NCI-H345 (cell line): ENCODE measurements around the gene YBEY.

Source experiments
- DNase-seq: peaks from one replicate; lab custom pipeline; 2025; lab: John Stamatoyannopoulos, UW

YBEY gene

DNA sequence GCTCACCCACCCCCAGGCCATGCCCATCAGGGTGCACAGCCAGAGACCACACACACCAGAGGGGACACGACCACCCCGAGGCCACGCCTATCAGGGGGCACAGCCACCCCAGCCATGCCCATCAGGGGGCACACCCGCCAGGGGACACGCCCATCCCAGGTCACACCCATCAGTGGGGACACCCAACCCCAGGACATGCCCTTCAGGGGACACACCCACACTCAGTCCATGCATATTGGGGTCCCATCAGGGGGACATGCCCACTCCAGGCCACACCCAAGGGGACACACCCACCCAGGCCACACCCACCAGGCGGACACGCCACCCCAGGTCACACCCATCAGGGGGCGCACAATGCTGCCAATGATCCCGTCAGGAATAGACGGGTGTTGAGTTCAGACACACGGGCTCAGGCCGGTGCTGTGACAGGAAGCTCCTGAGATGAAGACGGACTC is 21.4 kb upstream of the YBEY start:
- no peak for DNase-seq

DNA sequence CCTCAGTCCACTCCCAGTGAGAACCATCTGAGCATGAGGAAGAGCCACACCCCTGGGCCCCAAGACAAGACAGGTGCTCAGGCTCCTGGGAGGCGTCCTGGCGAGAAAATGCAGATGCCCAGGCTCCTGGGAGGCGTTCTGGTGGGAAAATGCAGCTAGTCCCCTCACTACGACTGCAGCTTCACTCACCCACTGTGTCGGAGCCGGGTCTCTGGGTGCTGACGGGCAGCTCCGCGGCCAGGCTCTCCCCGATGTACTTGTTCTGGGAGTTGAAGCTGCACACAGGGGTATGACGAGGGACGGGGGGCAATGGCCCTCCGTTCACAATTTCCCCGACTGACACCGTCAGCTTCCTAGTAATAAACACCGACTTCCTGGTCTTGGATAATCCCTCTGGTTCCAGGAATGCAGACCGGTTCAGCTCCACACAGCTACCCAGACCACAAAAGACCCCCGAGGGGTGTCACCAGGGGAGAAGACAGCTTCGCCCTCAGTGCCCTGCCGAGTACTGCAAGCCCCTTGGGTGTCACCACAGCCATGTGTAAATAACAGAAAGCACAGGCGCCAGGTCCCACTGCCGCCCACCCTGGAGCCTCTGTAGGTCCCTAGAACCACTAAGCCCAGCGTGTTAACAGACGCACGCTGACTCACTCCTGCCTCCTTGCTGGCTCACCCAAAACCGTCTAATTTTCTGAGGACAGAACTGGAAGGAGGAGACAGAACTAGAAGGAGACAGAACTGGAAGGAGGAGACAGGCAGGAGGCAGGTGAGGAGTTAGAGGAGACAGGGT is 20.2 kb upstream of the YBEY start:
- no peak for DNase-seq

DNA sequence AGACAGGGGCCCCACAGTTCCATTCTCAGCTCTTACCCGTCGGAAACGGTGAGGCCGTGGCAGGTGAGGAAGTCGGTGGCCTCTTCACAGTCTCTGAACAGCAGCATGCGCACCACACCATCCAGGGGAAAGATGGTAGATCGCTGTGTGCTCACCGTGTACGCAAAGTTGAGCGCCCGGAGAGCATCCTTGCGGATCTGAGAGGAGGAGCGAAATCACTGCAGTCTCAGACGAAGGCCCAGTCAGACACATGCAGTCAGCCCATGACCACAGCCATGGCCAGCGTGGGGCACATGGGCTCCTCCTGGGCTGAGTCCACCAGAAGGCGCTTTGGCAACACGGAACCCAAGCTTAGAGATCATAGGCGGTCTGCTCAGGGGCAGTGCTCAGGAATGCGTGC is 19.2 kb upstream of the YBEY start:
- no peak for DNase-seq

DNA sequence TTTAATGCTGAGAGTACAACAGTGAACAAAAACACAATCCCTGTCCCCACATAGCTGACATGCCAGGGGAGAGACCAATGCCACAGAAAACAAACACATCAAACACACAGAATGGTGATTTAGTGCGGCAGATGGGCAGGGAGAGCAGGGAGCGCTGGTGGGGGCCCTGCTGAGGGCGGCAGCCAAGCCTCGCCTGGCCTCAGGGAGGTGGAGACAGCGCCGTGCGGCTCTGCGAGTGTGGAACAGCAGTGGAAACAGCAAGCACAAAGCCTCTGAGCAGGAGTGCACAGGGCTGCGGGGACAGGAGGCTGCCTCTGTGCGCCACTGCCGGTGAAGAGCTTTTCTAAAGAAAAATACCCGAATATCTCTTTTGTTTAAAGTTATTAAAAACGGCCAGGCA is 17.8 kb upstream of the YBEY start:
- no peak for DNase-seq

DNA sequence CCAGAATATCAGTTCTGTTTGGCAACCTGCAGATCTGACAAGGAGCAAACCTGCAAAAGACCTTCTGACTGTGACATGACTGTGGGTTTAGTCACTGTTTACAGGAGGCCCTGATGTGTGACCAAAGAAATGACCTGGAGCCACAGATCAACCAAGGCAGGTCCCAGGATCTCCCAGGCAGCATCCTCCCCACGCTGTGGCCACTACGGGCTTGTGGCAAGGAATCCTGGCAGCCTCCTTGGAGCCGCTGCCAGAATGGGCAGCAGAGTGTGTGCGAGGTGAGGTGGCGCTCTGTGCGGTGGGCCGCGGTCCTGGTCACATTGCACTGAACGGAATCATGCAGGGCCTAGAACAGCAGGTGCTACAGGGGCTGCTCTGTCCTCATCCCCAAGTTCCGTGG is 16.7 kb upstream of the YBEY start:
- no peak for DNase-seq

DNA sequence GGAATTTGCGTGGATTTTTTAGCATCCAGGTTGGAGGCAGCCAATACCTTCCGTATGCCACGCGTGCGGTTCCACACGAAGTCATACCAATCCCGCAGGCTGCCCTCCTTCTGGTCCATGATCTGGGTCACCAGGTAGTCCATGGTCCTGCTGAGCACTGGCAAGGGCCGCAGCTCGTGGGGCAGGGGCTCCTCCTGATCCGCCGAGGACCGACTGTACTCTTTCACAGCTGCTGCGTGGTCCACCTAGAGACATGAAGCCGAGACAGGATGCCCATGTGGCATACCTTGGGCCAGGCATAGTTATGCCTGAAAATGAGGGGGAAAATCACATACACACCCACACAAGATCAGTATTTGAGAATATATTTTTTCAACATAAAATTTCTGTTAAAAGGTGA is 12.8 kb upstream of the YBEY start:
- no peak for DNase-seq

DNA sequence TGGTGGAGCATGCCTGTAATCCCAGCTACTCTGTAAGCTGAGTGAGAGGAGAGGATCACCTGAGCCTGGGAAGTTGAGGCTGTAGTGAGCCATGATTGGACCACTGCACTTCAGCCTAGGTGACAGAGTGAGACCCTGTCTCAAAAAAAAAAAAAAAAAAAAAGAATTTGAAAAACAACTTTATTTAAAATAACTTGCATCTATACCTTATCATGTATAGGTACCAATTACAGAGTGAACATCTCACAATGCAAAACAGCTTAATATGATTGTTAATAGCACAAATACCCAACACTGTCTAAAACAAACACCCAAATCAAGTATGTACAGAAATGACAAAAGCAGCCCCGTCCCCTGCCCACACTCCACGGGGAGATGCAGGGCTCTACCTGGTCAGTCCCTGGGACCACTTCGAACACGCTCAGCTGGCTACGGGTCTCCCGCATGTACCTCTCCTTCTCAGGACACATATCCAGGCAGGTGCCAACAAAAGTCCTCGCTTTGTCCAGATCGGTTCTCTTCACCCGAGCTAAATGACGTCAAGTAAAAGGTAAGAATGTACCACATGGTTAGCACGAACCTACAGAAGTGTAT is 11.2 kb upstream of the YBEY start:
- no peak for DNase-seq

DNA sequence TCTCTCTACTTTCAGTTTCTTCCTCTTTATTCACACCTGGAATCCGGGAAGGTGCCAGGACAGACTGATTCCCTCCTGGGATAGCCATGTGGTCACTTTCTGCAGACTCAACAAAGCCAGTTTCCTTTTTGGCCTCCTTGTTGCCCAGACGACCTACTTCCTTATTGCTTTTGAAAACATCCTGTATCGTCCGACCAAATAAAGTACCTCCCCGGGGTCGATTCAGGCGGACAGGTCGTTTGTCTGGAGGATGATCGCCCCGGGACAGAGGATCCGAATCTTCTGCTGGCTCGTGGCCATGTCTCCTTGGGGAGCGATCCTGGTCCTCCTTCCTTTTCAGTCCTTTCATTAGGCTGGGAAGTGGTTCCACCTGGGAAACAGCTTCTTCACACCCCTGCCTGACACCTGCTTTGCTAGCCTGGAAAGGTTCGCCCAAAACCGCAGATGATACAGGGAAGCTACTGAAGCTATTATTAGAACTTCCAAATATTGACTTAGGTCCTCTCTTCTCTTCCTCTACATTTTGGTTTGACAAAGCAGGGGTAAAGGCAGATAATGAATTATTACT is 2.0 kb upstream of the YBEY start:
- peak; percentile 25 for DNase-seq

DNA sequence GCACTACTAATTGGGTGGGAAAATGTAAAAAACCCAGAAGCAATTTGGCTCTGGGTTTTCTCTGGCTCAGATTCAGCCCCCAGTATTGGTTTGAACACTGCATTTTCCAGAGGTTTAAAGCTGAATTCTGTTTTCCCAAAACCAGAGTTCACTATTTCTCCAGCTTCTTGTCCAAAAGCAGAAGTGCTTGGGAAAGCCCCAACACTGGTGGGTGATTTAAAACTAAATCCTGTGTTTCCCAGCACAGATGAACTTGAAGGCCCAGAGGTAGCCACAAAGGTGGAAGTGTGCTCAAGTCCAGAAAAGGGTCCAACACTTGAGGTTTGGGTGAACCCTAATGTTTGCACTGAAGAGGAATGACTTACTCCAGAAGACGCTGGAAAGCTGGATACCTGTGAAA is 1.4 kb upstream of the YBEY start:
- DNase-seq, result no peak

DNA sequence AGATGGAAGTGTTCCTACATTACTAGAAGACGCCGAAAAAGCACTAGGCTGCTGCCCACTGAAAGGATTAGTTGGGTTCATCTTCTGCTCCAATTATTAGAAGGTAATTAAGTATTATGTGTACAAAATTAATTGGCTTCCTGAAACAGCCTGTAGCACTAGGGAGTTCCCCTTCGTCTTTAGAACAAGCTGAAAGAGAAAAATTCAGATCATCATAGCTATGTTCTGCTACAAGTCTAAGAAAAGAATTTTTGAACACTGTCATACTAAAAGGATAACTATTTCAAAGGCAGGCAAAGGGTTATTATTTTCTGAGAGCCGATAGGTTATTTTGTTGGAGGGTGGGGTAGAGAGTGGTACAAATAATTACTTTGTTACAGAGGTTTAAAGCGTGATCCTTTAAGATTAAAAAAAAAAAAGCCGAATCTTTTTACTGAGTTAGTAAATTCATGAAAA is 908 bp upstream of the YBEY start, which contains the start of gene MCM3AP:
MCM3AP (minus strand) TSS at position 406 of the 456 bp plus-strand sequence; CDS start at position 81, 325 bp downstream.
- no peak for DNase-seq

DNA sequence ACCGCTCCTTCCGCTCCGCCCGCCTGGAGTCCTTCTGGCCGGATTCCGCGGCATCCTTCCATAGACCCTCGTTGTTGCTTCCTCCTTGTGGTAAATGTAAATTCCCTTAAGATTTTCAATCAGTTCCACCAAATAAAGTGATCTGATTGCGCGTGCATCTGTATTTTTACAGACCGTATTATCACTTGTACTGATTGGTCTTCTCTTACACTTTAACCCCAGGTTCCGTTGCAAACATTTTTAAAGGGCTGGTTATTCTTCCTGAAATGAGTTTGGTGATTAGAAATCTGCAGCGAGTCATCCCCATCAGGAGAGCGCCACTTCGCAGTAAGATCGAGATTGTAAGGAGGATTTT is 483 bp downstream of the YBEY start:
- no peak for DNase-seq

DNA sequence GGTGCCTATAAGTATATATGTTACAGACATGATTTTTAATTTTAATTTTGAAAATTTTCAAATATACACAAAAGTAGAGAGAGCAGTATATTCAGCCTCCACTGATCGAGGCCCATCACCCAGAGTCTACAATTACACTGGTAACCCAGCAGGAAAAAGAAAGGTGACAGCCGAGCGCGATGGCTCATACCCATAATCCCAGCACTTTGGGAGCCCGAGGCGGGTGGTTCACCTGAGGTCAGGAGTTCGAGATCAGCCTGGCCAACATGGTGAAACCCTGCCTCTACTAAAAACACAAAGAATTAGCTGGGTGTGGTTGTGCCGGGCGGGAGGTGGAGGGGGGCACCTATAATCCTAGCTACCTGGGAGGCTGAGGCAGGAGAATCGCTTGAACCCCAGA is 1.4 kb downstream of the YBEY start:
- no peak for DNase-seq

DNA sequence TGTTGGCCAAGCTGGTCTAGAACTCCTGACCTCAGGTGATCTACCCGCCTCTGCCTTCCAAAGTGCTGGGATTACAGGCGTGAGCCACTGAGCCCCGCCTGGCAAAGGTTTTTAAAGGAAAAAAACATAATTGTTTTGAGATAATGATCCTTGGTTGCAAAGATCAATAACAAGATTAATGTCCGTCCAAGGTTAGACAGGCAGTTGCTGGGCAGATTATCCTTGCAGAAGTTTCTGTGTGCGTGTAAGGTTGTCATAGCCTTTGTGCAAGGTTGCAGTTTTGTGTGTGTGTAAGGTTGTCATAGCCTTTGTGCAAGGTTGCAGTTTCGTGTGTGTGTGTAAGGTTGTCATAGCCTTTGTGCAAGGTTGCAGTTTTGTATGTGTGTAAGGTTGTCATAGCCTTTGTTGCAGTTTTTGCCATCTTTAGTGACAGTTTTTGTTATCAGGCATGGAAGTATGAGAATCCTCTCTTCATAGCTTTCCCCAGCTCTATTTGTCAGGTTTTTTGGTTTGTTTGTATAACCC is 3.6 kb downstream of the YBEY start:
- DNase-seq, result no peak

DNA sequence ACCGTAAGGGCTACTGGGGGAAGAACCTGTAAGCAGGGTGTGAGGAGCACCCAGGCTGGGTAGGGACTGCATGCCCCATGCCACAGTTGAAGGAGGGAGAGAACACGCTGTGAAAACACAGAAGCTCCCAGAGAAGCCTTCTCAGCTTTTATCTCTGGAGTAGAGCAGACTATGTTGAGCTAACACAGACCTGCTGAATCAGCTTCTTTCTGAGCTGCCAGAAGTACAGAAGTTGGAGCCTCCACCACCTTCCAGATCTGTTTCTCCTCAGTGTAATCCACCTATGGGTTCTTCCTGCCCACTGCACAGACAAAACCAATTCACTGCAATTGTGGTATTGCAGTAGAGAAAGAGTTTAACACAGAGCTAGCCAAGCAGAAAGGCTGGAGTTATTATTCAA is 5.4 kb downstream of the YBEY start:
- DNase-seq, result no peak

DNA sequence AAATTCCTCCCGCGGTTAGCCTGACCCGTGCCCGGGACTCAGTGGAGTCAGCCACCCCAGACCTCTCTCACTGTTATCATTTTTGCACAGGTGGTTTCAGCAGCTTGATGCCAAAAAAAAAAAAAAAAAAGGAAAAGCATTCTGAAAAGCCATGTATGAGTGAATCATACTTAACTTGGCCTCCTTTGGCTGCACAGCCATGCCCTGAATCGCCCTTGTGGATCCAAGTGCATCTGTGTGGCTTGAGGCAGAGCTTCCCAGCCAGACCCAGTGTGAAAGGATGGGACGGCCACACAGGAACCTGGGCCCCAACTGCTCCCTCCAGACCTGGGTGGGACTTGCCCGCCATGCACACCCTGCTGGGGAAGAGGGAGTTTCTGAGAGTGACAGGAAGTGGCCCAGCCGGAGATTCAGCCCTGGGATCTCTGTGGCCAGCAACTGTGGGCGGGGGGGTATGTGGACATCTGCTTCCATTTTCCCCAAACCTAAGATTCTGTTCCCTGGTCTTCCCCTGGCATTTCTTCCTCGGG is 8.6 kb downstream of the YBEY start:
- no peak for DNase-seq

DNA sequence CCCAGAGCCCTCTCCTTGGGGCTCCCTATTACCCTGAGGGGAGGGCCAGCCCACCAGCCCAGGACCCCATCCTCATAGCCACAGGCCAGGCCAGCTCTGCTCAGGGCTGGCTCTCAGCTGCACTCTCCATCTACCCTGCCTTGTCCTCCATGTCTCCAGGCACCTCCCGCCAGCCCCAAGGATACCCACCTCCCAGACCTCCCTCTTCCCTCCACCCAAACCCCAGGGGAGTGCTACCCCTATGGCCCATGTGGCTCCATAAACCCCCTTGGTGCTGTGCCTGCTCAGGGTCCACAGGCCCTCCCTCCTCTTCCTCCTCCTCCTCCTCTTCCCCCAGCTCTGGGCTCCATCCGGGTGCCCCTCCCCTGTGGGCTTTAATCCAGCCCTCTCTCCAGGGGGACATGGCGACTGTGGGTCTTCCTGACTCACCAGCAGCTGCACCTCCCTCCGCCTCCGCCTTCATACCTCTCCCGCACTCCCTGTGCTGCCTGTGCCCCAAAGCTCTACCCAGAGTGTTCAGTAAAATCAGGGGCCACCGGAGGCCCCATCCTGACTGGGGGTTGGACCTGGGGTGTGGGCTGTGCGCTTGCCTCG is 9.1 kb downstream of the YBEY start:
- DNase-seq, result no peak

DNA sequence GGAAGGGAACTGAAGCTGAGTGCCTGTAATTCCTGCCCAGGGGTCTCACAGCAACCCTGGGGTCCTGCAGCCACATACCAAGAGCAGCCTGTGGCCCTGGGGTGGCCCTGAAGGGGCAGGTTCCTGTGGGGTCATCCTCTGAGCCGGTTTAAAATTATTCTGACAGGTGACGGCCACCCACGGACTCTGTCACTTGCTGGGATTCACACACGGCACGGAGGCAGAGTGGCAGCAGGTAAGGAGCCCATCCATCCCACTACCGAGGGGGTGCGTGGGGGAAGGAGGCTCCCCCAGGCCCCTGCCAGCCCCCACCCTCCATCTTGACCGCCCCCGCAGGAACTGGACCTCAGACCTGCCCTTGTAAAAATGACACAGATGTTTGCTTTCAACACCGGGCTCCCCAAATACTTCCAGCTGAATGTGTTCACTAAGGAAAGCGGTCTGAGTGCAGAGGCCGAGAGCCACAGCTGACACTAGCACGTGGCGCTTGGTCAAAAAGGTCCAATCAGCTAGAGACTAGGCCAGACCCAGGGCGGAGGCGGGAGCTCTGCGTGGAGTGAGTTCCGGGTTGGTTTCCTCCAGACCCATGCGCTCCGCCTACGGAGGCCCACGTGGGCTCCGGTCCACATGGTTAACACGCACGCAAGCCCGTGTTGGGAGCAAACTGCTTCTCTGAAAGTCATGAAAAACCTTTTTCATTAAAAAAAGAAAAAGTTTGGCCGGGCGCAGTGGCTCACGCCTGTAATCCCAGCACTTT is 10.0 kb downstream of the YBEY start:
- no peak for DNase-seq

DNA sequence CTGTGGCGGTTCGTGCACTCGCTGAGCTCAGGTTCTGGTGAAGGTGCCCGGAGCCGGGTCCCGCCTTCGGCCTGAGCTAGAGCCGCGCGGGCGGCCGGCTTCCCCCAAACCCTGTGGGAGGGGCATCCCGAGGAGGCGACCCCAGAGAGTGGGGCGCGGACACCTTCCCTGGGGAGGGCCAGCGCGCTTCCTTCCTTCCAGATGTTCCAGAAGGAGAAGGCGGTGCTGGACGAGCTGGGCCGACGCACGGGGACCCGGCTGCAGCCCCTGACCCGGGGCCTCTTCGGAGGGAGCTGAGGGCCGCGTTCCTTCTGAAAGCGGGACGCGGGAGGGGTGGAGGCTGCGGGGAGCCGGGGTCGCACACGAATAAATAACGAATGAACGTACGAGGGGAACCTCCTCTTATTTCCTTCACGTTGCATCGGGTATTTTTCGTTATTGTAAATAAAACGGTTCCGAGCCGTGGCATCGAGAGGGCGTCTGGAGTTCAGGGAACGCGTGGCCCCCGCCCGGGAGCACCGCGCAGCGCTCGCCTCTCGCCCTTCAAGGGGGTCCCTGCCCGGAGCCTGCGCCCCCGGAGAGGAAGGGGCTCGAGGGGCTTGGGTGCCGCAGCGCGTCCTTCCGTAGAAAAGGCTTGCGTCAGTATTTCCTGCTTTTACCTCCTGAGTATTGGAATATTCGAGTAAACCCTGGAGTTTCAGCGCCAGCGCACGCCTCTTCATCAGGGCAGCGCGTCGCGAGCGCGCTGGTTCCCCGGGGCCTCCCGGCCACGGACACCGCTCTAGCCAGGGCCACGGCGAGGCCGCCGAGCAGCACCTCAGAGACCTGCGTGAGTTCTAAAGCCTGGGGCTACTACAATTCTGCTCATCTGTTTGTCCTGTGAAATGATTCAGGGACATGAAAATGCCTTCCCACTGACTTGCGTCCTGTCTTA is 11.5 kb downstream of the YBEY start:
- no peak for DNase-seq

DNA sequence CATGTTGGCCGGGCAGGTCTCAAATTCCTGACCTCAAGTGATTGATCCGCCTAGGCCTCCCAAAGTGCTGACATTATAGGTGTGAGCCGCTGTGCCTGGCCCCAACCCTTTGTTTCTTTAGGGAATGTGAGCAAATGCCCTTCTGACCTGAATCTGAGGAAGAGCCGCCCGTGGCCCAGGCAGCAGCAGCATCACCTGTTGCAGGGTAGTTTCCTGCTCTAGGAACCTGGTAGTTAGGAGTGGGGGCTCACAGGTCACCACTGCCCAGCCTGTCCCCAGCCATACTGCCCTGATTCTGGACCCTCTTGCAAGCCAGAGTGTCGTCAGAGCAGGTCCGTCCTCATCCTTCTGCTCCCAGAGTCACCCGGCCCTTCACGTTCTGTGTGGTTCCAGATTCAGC is 13.0 kb downstream of the YBEY start:
- no peak for DNase-seq

DNA sequence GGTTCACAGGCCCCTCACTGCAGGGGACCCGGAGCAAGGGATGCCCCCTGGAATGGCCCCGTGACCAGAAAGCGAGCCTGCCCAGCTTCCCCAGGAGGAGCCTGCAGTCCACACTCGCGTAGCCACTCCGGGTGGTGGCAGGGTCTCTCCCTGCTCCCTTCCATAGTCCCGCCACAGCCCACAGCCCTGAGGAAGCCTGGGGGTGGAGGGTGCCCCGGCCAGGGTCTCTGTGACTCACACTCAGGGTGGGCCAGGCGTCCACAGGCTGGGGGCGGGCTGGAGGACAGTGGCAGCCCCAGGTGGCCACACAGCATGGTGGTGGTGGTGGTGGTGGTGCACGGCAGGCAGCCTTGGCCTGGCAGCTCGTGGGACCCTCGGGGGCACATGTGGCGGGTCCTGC is 15.6 kb downstream of the YBEY start:
- DNase-seq, result no peak

DNA sequence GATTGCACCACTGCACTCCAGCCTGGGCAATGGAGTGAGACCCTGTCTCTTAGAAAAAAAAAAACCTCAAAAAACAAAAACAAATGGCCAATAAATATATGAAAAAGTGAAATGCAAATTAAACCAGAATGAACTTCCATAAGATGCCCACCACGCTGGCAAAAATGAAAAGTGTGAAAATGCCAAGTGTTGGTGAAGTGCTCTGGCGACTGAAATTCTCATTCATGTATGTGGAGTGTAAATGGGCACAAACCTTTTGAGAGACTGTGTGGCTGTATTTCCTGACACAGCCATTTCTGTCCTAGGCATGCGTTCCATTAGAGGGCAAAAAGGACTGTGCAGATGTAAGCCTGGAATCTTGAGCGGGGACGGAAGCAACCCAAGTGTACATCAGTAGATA is 18.3 kb downstream of the YBEY start:
- no peak for DNase-seq
